Keratinocyte (primary cell): ENCODE results near the gene TMEM187. TPM values are rescaled to one million over a fixed set of nuclear protein-coding genes. Genes with fewer than 3 reads are reported as not detected.

ENCODE experiments used
- DNase-seq: peaks from one replicate; pipeline ENCODE4 v3.0.0-alpha.2; 2011; ENCODE audit warnings: low read depth, missing footprints, low spot score
- FAIRE-seq: peaks from 2 replicates; lab custom pipeline; 2011; peaks lifted over from hg19 to GRCh38; lab: Jason Lieb, UNC
- H2AFZ ChIP-seq: 2 replicates; pipeline ENCODE4 v1.6.0; 2012; ENCODE audit warnings: low read length, control low read depth, inconsistent platforms; ENCODE audit not compliant: control insufficient read depth
- H3K27ac ChIP-seq: 2 replicates; pipeline ENCODE4 v1.5.1; 2011; ENCODE audit warnings: low read length; ENCODE audit not compliant: control insufficient read depth, insufficient read depth
- H3K27me3 ChIP-seq: 3 replicates; pipeline ENCODE4 v1.6.0; 2011; ENCODE audit warnings: low read length; ENCODE audit not compliant: control insufficient read depth, insufficient read depth; ENCODE audit errors: extremely low read depth
- H3K36me3 ChIP-seq, 2 experiments: 2 replicates in 1 of 2; 3 replicates in 1 of 2; pipeline ENCODE4 v1.5.1; 2011; ENCODE audit warnings: low read length in 2 of 2, mild to moderate bottlenecking in 1 of 2; ENCODE audit not compliant: control insufficient read depth in 2 of 2, insufficient read depth in 2 of 2; ENCODE audit errors: extremely low read depth in 1 of 2
- H3K4me1 ChIP-seq: 3 replicates; pipeline ENCODE4 v1.5.1; 2011; ENCODE audit warnings: low read length; ENCODE audit not compliant: control insufficient read depth, insufficient read depth; ENCODE audit errors: extremely low read depth
- H3K4me2 ChIP-seq: 3 replicates; pipeline ENCODE4 v1.6.0; 2011; ENCODE audit warnings: low read depth, low read length; ENCODE audit not compliant: control insufficient read depth, insufficient read depth; ENCODE audit errors: extremely low read depth
- H3K4me3 ChIP-seq, 3 experiments: fragments of 200-600 bp in 1 of 3; sonication (generic) in 1 of 3; 2 replicates in 2 of 3; 3 replicates in 1 of 3; pipeline ENCODE4 v1.5.1; 2011 to 2016; ENCODE audit warnings: low read length in 3 of 3, mild to moderate bottlenecking in 3 of 3, control low read depth in 2 of 3, inconsistent platforms in 1 of 3, low read depth in 1 of 3, mixed read lengths in 1 of 3, mixed run types in 1 of 3, moderate library complexity in 1 of 3; ENCODE audit not compliant: control insufficient read depth in 2 of 3, insufficient read depth in 2 of 3; ENCODE audit errors: extremely low read depth in 1 of 3
- H3K79me2 ChIP-seq: 2 replicates; pipeline ENCODE4 v1.6.0; 2012; ENCODE audit warnings: low read length; ENCODE audit not compliant: control insufficient read depth, insufficient read depth
- H3K9ac ChIP-seq: 3 replicates; pipeline ENCODE4 v1.6.0; 2011; ENCODE audit warnings: low read length; ENCODE audit not compliant: control insufficient read depth, insufficient read depth; ENCODE audit errors: extremely low read depth
- H3K9me1 ChIP-seq: 3 replicates; pipeline ENCODE4 v1.6.0; 2011; ENCODE audit warnings: low read length; ENCODE audit not compliant: control insufficient read depth, insufficient read depth; ENCODE audit errors: extremely low read depth
- H3K9me3 ChIP-seq: 2 replicates; pipeline ENCODE4 v1.5.1; 2012; ENCODE audit warnings: low read depth, low read length; ENCODE audit not compliant: control insufficient read depth
- H4K20me1 ChIP-seq: 3 replicates; pipeline ENCODE4 v1.6.0; 2011; ENCODE audit warnings: low read length; ENCODE audit not compliant: control insufficient read depth, insufficient read depth; ENCODE audit errors: extremely low read depth
- EZH2 ChIP-seq: IDR thresholded peaks from one replicate; pipeline ENCODE4 v1.6.1; 2012; ENCODE audit warnings: inconsistent platforms, mild to moderate bottlenecking, low read length, moderate library complexity
- dilution Hi-C: fragments of 300-500 bp; cut with MboI; formaldehyde crosslinking; loops from one replicate; pipeline ENCODE4 v1.7.0; 2020; ENCODE audit warnings: low sequenced_read_pairs; ENCODE audit not compliant: extremely low pct_ligation_motif_present
- polyA plus RNA-seq, 5 experiments: library from polyadenylated mRNA; depleted of rRNA in 3 of 5; stranded (reverse) in 3 of 5; stranded (forward) in 1 of 5; unstranded in 1 of 5; fragments of >200 nt; gene quantifications; 1 replicate in 1 of 5; 2 replicates in 3 of 5; 3 replicates in 1 of 5; pipeline versions ENCODE4 v1.2.1 to v1.2.3, GENCODE V29; 2011 to 2012; ENCODE audit warnings: missing spikeins in 2 of 5, low read depth in 1 of 5, low replicate concordance in 1 of 5
- small RNA-seq, 3 experiments: library from RNA; depleted of rRNA; stranded (forward); fragments of <200 nt; gene quantifications; one replicate each; pipeline ENCODE3, GENCODE V24; 2012; ENCODE audit warnings: low read depth in 3 of 3, low replicate concordance in 1 of 3; ENCODE audit not compliant: insufficient read length in 3 of 3
- TF ChIP-seq, protein P1 (sequence below), 3 experiments: IDR thresholded peaks in 1 of 3; conservative IDR thresholded peaks in 1 of 3; optimal IDR thresholded peaks in 1 of 3; 2 replicates in 2 of 3; 3 replicates in 1 of 3; pipeline versions ENCODE3 to v1.5.1; 2011; ENCODE audit warnings: low read length in 3 of 3, mild to moderate bottlenecking in 3 of 3, moderate library complexity in 2 of 3, control low read depth in 1 of 3, inconsistent platforms in 1 of 3; ENCODE audit not compliant: insufficient read depth in 2 of 3; ENCODE audit errors: extremely low read depth in 1 of 3

Gene TMEM187
- polyA plus RNA-seq, 1 donor (not counting 4 experiments of a cell fraction or from before 2014, with no cell fraction given): 6.6 TPM

DNA sequence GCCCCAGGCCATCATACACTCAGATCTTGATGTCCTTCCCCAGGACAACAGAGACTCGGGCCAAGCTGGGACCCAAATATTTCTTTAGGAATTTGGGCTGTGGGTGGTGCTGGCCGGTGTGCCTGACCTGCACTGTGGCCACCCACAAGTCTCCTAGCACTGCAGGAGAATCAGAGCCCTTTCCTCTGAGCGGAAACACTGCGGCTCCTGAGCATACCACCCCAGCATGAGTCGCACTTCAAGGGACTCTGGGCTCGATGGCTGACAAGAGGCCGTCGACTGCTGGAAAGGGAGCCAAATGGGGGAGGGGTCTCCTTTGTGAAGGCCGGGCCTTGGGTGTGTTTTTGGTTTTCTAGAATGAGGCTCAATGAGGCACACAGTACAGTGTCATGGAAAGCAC lies 60.1 kb downstream of the TMEM187 start:
- Histone ChIP-seq H3K4me3 (no peak overlapping the region), H3K4me2 (no peak overlapping the region), H3K9me3 (no peaks in the 10 kb centered on the region), H4K20me1 (no peaks in the 10 kb centered on the region), H2AFZ (no peak overlapping the region), H3K27me3 (no peaks in the 10 kb centered on the region), H3K36me3 (peaks cover 2 to 6% of the 10 kb centered on the region in 2 experiments), H3K9me1 (no peaks in the 10 kb centered on the region), H3K79me2 (no peaks in the 10 kb centered on the region), H3K9ac (no peak overlapping the region), H3K4me1 (no peaks in the 10 kb centered on the region), H3K27ac (no peak overlapping the region)
- FAIRE-seq (no peak), DNase-seq (no peak)
- dilution Hi-C loops: no loop called here
- TF ChIP-seq EZH2: no peak
- TF ChIP-seq, protein P1, sequence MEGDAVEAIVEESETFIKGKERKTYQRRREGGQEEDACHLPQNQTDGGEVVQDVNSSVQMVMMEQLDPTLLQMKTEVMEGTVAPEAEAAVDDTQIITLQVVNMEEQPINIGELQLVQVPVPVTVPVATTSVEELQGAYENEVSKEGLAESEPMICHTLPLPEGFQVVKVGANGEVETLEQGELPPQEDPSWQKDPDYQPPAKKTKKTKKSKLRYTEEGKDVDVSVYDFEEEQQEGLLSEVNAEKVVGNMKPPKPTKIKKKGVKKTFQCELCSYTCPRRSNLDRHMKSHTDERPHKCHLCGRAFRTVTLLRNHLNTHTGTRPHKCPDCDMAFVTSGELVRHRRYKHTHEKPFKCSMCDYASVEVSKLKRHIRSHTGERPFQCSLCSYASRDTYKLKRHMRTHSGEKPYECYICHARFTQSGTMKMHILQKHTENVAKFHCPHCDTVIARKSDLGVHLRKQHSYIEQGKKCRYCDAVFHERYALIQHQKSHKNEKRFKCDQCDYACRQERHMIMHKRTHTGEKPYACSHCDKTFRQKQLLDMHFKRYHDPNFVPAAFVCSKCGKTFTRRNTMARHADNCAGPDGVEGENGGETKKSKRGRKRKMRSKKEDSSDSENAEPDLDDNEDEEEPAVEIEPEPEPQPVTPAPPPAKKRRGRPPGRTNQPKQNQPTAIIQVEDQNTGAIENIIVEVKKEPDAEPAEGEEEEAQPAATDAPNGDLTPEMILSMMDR (optimal IDR thresholded peaks at IDR 0.05 in 1 of 3, IDR thresholded peaks at IDR 0.05 in 1 of 3, conservative IDR thresholded peaks at IDR 0.05 in 1 of 3; ENCODE audit: extremely low read depth in 1 of 3, insufficient read depth in 2 of 3, low read length in 3 of 3): no peak

Small RNA genes within 50 kb of the gene (small RNA-seq; reads per million reads assigned to genes)
- gene MIR3202-1: 0 reads per million in 3 experiments

Other genes with a start within 250 kb of the TMEM187 start
- 260 to 267 TPM (median 262 TPM) in 3 replicates for gene BCAP31, start 248.4 kb upstream of the TMEM187 start, polyA plus RNA-seq
- 0.81 to 2.0 TPM (median 0.86 TPM) in 3 replicates for gene ABCD1, start 247.9 kb upstream of the TMEM187 start, polyA plus RNA-seq
- gene PLXNB3, start 208.5 kb upstream of the TMEM187 start, polyA plus RNA-seq: 7.2 to 14.4 TPM (median 8.6 TPM) in 3 replicates
- gene SRPK3, start 191.7 kb upstream of the TMEM187 start, polyA plus RNA-seq: 0.08 to 0.21 TPM (median 0.10 TPM) in 3 replicates
- 44.7 to 73.5 TPM (median 45.8 TPM) in 3 replicates for gene IDH3G, start 178.4 kb upstream of the TMEM187 start, polyA plus RNA-seq
- gene SSR4, start 178.1 kb upstream of the TMEM187 start, polyA plus RNA-seq: 187 to 320 TPM (median 209 TPM) in 3 replicates
- gene PDZD4, start 142.2 kb upstream of the TMEM187 start, polyA plus RNA-seq: 0.05 to 0.35 TPM (median 0.05 TPM) in 3 replicates
- gene L1CAM, start 86.6 kb upstream of the TMEM187 start, polyA plus RNA-seq: 18.2 to 31.1 TPM (median 23.3 TPM) in 3 replicates
- gene AVPR2, start 68.1 kb upstream of the TMEM187 start, polyA plus RNA-seq: not detected in 3 replicates
- 0.35 to 0.66 TPM (median 0.55 TPM) in 3 replicates for gene ARHGAP4, start 46.5 kb upstream of the TMEM187 start, polyA plus RNA-seq
- 103 to 149 TPM (median 112 TPM) in 3 replicates for gene NAA10, start 37.7 kb upstream of the TMEM187 start, polyA plus RNA-seq
- 0.08 to 0.40 TPM (median 0.16 TPM) in 3 replicates for gene RENBP, start 28.1 kb upstream of the TMEM187 start, polyA plus RNA-seq
- 2.7 to 7.0 TPM (median 3.0 TPM) in 3 replicates for gene HCFC1, start 936 bp upstream of the TMEM187 start, polyA plus RNA-seq
- gene IRAK1, start 47.1 kb downstream of the TMEM187 start, polyA plus RNA-seq: 41.5 to 70.1 TPM (median 65.5 TPM) in 3 replicates
- 7.2 to 12.4 TPM (median 9.9 TPM) in 3 replicates for gene MECP2, start 125.0 kb downstream of the TMEM187 start, polyA plus RNA-seq
- gene OPN1LW, start 171.5 kb downstream of the TMEM187 start, polyA plus RNA-seq: not detected in 3 replicates
- gene OPN1MW, start 209.8 kb downstream of the TMEM187 start, polyA plus RNA-seq: not detected in 3 replicates
- gene OPN1MW2, start 247.0 kb downstream of the TMEM187 start, polyA plus RNA-seq: not detected in 3 replicates